ENCODE measurements around the gene HBG2. TPM values are rescaled to one million over a fixed set of nuclear protein-coding genes. Genes with fewer than 3 reads are reported as not detected.

The HBG2 gene
- total and polyA plus RNA-seq, 9 of the 15 experiments (the other 6 are each of a cell fraction or from before 2014, with no cell fraction given), result 1,626 to 58,619 (median 10,515) TPM

- TF ChIP-seq HOXB6 (CRISPR knock-in tag; IDR thresholded peaks at IDR 0.05; ENCODE audit: borderline replicate concordance), result no peak
- no peak for TF ChIP-seq ZNF707 (CRISPR knock-in tag; conservative IDR thresholded peaks at IDR 0.05)
- TF ChIP-seq FOSL1 (tag; conservative IDR thresholded peaks at IDR 0.05), result peak; percentile 36; the same call in 1 of the 2 replicates
- TF ChIP-seq ZNF436 (CRISPR knock-in tag; IDR thresholded peaks at IDR 0.05), result peak; percentile 74; the same call in 1 of the 2 replicates
- no peak for TF ChIP-seq ZNF280B (CRISPR knock-in tag; IDR thresholded peaks at IDR 0.05)
- no peak for TF ChIP-seq RREB1 (CRISPR knock-in tag; IDR thresholded peaks at IDR 0.05)
- no peak for TF ChIP-seq PTBP1 (IDR thresholded peaks at IDR 0.05; ENCODE audit: low read depth, low read length)
- no peak for TF ChIP-seq ELK1 (CRISPR knock-in tag; IDR thresholded peaks at IDR 0.05)
- TF ChIP-seq SMARCA5 (IDR thresholded peaks at IDR 0.05), result 0 out of 2 replicates have a peak, but pooled peaks have one; percentile 37
- TF ChIP-seq HNRNPUL1 (IDR thresholded peaks at IDR 0.05; ENCODE audit: low read length), result no peak
- TF ChIP-seq ZNF24 (IDR thresholded peaks at IDR 0.05), result no peak
- no peak for TF ChIP-seq ZNF644 (tag; IDR thresholded peaks at IDR 0.05; ENCODE audit: low read depth)
- no peak; the same call in 1 of the 2 replicates for TF ChIP-seq NFATC3 (IDR thresholded peaks at IDR 0.05)
- TF ChIP-seq SETDB1 (IDR thresholded peaks at IDR 0.05; ENCODE audit: low read length), result no peak
- TF ChIP-seq ZNF124 (CRISPR knock-in tag; IDR thresholded peaks at IDR 0.05), result no peak
- no peak for TF ChIP-seq ZNF79 (CRISPR knock-in tag; IDR thresholded peaks at IDR 0.05; ENCODE audit: low read depth)
- no peak for TF ChIP-seq SREBF2 (CRISPR knock-in tag; IDR thresholded peaks at IDR 0.05)
- TF ChIP-seq ELK3 (CRISPR knock-in tag; IDR thresholded peaks at IDR 0.05), result no peak
- no peak for TF ChIP-seq KLF6 (CRISPR knock-in tag; IDR thresholded peaks at IDR 0.05; ENCODE audit: borderline replicate concordance)
- no peak for TF ChIP-seq TBP (optimal IDR thresholded peaks at IDR 0.05; ENCODE audit: low read depth, low read length)
- no peak for TF ChIP-seq ZFP36 (IDR thresholded peaks at IDR 0.05; ENCODE audit: low read depth, low read length, partially characterized antibody)
- TF ChIP-seq ADNP (tag; IDR thresholded peaks at IDR 0.05), result no peak
These were observed 12.5 kb upstream of the HBG2 start (continued) for GRCh38 chr11:5267033-5267563.
